Posterior cingulate gyrus (tissue), 11 donors: Measurements from ENCODE around the gene MTCP1.
A peak's percentile ranks its signal among the peaks of the same experiment; 100 is the strongest.

Experiments used
- DNase-seq, 10 donors: peaks; one replicate each; pipeline versions ENCODE4 v3.0.0 to v3.0.0-alpha.2; 2020 to 2021; ENCODE audit warnings: mixed read lengths in 3 of 10
- intact Hi-C: fragments of 100-400 bp; cut with DNase I; formaldehyde crosslinking; loops from one replicate; pipeline ENCODE4 v1.15.1; 2023

The MTCP1 gene, protein sequence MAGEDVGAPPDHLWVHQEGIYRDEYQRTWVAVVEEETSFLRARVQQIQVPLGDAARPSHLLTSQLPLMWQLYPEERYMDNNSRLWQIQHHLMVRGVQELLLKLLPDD

DNA sequence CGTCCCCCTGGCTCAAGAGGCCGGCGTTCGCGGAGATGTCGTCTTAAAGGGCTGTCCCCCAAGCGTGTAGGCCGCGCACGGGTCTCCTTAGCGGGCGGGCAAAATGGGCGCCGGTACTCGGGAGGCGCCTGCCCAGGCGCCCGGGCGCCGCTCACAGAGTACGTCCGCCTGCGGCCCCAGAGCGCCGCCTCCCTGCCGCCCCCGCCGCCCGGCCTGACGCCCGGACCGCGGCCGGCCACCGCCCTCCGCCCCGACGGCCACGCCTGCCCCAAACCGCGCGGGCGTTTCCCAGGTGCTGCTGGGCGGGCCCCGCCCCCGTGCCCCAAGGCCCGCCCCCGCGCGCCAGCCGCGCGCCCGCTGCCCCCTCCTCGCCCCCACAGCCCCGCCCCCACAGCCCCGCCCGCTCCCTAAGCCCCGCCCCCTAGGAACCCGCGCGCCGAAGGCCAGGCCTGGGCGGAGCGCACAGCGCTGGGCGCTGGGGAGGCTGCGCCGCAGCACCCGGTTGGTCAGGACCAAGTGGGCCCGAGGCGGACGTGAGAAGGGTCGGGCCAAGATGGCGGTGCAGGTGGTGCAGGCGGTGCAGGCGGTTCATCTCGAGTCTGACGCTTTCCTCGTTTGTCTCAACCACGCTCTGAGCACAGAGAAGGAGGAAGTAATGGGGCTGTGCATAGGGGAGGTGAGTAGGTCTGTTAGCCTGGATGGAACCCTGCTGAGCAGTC is at the start of gene MTCP1, which contains the start of the genes BRCC3 and CMC4:
MTCP1 (minus strand) TSS at position 162 of the 719 bp plus-strand sequence. CDS start 5,126 bp downstream, outside the sequence.
BRCC3 (plus strand) TSS at position 534 of the 719 bp plus-strand sequence; CDS start at position 554, 20 bp downstream.
CMC4 (minus strand) TSS at position 162 of the 719 bp plus-strand sequence. CDS start 7,113 bp downstream, outside the sequence.
- intact Hi-C loops = loop anchor here (5.0 to 10.0 kb wide), 2 partner anchors 44 to 144 kb away; partner anchors contain the start of genes FUNDC2 and VBP1
- DNase-seq = peak; percentile 63 to 97 (median 76)

DNA sequence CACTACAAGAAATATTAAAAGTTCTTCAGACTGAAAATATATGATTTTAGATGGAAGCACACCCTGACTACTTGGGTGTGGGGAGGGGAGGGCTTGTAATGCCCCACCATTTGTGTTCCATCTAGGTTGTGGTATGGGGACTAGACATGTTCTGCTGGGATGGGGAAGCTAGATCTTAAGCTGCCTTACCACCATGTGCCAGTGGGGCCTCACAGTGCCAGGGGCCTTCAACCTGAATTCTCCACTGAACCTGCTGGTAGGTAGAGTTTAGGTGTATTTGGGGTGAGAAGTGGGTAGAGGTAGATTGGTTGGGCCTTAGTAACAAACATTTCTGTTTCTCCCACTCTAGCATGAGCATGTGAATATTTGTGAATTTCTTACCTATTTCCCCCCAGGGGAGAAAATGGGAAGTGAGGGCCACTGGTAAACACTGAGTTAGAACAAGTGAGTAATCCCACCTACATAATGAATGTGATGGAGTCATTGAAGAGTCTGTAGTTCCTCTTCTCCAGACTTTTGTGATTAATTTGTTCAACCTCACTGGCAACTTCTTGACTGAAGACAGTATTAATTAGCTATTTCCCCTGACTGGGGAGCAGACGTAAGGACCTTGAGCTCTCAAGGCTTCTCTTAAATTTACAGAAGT is 44.4 kb upstream of the MTCP1 start:
- intact Hi-C loops = no loop called here
- DNase-seq = no peak

DNA sequence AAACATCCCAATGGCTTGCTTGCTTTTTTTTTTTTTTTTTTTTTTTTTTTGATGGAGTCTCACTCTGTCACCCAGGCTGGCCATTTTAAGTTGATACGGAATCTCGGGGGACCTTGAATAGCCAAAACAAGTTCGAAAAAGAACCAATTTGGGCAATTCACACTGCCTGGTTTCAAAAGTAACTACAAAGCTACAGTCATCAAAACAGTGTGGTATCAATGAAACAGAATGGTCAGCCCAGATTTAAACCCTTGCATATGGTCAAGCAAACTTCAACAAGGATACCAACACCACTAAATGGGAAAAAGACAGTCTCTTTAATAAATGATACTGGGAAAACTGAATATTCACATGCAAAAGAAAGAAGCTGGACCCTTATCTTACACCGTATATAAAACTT is 42.2 kb upstream of the MTCP1 start:
- DNase-seq = no peak
- intact Hi-C loops = no loop called here

DNA sequence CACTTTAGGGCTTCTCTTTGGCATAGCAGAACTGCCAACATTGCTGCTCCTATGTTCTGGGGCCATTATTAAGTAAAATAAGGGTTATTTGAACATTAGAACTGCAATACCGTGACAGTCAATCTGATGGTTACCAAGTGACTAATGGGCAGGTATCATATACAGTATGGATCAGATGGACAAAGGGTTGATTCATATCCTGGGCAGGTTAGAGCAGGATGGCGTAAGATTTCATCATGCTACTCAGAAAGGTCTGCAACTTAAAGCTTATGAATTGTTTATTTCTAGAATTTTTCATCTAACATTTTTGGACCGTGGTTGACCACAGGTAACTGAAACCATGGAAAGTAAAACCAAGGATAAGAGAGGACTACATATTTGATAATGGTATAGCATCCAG is 41.2 kb upstream of the MTCP1 start:
- intact Hi-C loops = no loop called here
- DNase-seq = no peak

DNA sequence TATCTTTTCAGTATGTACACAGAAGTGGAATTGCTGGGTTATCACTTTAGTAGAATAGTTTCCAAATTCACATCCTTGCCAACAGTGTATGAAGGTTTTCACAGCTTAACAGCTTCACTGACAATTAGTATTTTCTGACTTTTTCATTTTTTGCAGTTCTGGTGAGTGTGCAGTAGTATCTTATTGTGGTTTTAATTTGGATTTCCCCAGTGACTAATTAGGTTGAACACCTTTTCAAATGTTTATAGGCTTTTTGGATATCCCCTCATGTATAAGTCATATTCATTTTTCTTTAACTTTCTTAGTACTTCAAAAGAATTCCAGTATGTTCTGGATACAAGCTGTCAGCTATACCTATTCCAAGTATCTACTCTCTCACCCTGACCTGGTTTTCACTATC is 37.5 kb upstream of the MTCP1 start:
- no peak for DNase-seq
- intact Hi-C loops = no loop called here

DNA sequence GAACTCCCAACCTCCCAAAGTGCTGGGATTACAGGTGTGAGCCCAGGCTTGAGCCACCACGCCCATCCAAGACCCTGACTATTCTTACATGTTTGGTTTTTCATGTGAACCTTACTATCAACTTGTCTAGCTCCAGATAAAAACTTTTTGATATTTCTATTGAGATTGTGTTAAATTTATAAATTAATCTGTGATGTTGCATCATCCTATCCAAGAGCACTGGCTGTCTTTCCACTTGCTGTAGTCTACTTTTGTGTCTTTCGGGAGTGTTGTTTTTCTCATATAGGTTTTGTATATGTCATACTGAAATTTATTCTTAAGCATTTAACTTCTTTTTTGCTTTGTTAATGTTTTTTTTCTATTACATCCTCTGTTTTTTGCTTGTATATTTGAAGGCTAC is 35.0 kb upstream of the MTCP1 start:
- intact Hi-C loops = no loop called here
- DNase-seq = no peak

DNA sequence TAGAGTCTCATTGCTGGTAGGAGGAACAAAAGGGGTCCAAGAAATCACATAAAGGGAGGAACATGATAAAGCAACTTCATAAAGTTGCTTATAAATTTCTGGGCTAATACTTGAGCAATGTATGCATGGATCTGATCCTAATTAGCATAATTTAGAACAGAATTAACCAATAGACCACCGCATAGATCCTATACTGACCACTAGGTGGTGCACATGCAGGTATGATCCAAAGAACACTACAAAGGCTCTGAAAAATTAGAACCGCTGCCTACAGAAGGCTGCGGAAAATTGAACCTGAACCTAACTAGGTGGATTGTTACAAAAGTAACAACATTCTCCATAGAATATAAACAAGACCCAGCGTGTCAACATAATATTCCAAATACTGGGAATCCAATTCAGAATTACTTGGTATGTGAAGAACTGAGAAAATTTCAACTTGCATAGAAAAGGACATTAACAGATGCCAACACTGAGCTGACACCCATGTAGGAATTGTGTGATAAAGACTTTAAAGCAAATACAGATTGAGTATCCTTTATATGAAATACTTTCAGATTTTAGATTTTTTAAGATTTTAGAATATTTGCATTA is 23.6 kb upstream of the MTCP1 start:
- intact Hi-C loops = no loop called here
- DNase-seq = no peak

DNA sequence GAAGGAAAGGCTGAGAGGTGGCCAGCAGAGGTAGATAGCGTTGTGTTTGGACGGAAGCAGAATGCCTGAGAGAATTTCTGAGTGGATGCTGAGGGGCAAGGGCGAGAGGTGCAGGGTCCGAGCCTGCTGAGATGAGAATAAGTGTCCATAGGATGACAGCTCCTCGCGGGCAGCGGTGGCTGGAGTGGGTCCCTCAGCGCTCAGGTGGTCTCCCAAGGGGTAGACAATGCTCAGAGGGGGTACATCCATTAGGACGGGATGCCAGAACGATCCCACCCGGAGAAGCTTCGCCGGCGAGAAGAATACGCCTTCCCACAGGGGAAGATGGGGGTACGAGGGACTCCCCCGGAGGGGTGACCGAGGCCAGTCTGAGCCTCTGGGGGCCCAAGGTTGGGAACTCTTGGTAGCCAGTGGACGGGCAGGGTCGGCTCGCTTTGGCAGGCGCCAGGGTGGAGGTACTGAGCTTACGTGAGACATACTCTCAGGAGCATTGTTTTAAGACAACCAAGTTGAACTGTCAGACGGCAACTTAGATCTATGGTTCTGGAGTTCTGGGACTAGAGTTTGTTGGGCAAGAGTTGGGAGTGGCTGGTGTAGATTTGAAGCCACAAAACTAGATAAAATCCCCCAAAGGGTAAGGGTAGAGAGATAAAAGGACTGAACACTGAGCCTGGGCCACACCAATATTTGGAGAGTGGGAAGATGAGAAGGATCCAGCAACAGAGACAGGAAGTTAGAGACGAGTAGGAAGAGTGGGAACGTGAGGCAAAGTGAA is 16.2 kb upstream of the MTCP1 start:
- peak in 2 of 10 donors; percentile 67 to 79 for DNase-seq
- intact Hi-C loops = no loop called here

DNA sequence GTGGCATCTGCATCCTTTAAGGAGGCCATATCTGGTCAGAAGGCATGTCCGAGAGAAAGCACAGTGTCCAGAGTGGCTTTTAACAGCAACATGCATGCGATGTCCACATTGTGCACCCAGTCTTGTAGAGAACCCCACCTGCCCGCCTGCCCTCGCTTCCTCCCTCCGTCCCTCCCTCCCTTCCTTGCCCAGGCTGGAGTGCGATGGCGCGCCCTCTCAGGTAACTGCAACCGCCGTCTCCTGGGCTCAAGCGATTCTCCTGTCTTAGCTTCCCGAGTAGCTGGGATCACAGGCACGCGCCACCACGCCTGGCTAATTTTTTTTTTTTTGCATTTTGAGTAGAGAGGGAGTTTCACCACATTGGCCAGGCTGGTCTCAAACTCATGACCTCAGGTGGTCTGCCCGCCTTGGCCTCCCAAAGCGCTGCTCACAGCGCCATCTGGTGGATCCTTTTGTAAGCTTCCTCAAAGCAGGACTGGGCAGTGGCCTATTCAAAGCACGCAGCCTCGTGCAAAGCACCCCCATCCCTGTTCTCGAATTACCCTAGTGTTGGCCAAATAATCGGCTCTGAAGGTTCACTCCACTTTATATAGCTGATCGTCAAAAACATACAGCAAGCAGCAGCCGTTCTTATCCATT is 15.4 kb upstream of the MTCP1 start:
- intact Hi-C loops = no loop called here

DNA sequence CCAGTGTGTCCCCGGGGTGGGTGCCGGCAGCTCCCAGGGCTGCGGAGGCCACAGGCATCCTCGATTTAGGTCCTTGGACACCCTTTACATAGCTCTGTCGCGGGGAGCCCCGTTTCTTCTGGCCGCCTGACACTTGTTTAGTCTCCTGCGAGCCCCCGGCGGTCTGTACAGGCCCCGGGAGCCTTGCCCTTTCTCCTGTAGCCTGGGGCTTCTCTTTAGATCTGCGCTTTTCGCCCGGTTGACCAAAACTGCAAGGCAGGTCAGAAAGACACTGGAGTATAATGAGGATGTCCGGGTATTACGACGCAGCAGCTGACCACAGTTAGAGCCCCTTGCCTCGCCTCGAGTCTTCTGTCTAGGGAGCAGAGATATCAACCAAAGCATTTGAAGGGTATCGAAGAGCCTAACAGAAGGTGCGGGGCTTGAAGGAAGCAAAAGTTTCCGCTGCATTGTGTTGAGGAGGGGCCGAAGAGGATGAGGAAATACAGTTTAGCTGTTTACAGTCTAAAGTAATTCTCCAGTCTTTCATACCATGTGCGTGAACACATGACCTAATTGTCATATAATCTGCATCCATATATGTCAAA is 851 bp upstream of the MTCP1 start:
- DNase-seq = peak in 3 of 10 donors; percentile 13 to 74 (median 13)
- intact Hi-C loops = loop anchor here (5.0 to 10.0 kb wide), 2 partner anchors 44 to 143 kb away; partner anchors contain the start of genes FUNDC2 and VBP1

More for the DNA sequence above, 15.4 kb upstream of the MTCP1 start:
- peak in 2 of 10 donors; percentile 20 to 82 for DNase-seq

DNA sequence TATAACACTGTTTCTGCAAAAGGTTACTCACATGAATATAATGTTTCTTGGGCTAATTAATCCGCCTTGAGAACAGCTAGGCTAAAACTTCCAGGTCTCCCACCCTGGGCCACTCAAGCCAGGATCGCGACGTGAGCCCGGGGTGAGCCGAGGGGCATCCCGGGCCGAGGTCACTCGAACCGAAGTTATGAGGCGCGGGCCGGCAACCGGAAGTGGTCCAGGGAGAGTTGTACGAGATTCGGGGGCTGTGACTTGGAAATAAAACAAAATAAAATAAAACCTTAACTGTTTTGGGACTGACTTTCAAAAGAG is 317 bp downstream of the MTCP1 start:
- DNase-seq = peak in 2 of 10 donors; percentile 18 to 72
- intact Hi-C loops = loop anchor here (5.0 to 10.0 kb wide), 2 partner anchors 43 to 144 kb away; partner anchors contain the start of genes FUNDC2 and VBP1

DNA sequence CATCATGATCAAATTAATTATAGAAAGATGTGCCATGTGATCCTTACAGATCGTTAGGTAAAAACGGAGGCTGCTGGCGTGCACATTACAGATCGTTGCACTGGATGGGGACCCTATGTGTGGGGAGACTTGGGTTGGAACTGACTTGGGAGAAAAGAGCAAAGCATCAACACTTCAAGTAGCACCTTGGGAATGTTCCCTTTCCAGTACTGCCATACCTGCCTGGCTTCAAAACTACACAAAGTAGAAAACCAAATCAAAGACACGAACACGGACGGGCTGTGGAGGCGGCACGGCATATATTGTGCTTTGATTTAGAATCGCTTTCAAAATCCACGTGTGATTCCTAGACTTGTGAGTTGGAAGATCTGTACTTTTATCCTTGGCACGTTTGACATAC is 898 bp downstream of the MTCP1 start:
- DNase-seq = no peak
- intact Hi-C loops = loop anchor here (5.0 to 10.0 kb wide), 2 partner anchors 43 to 145 kb away; partner anchors contain the start of genes FUNDC2 and VBP1

DNA sequence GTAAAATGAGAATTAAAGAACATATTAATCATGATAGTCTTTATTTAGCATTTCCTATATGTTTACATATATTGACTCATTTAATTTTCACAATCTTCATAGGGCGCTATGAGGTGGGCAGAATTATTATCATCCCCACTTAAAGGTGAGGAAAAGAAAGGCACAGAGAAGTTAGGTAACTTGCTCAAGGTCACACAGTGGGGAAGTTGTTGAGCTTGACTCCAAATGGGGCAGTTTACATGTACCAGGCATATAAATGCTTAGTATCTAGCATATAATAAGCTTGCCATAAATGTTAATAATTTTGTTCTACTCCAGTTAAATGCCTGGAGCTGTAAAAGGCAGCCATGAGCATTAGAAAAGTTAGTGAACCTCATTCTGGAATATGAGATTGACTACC is 1.5 kb downstream of the MTCP1 start:
- DNase-seq = no peak
- intact Hi-C loops = no loop called here

DNA sequence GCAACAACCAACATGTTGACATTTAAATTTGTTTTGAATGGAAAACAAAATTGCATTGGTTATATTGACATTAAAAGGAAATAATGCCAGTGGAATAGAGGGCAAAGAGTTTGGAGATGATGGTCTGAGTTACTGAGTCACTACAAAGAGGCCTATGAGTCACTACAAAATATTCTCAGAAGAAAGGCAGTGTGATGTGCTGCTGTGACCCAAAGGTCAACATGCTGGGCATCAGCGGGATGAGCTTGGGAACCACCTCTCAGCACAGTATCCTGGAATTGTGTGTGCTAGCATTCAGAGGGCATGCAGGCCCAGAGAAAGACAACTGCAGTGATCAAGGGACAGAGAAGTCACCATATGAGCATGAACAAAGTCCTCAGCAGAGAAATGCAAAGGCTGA is 2.8 kb downstream of the MTCP1 start:
- no peak for DNase-seq
- intact Hi-C loops = no loop called here

DNA sequence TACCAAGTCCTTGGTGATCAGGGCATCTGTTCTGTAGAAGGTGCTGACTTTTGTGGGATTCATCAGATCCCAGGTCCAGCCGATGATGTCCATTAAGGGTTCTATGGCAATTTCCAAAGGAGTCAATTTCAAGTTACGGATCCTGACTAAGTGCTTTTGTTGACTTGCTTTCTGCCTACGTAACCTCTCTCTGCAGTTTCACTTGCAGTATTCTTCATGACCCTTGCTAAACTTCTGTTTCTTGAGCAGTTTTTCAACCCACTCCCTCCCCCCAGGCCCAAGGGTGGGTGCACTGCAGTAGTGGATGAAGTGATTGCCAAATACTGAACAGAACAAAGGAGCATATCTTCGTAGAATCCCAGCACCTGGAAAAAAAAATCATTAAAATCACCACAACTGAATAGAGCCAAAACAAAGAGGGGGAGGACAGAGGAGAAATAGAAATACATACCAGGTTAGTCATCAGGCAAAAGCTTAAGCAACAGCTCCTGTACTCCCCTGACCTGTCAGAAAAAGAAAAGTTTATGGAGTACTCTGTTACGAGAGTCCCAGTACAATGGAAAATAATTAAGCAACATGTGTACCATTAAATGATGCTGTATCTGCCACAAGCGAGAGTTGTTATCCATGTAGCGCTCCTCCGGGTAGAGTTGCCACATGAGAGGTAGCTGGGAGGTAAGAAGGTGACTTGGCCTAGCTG is 5.8 kb downstream of the MTCP1 start:
- DNase-seq = no peak
- intact Hi-C loops = no loop called here

DNA sequence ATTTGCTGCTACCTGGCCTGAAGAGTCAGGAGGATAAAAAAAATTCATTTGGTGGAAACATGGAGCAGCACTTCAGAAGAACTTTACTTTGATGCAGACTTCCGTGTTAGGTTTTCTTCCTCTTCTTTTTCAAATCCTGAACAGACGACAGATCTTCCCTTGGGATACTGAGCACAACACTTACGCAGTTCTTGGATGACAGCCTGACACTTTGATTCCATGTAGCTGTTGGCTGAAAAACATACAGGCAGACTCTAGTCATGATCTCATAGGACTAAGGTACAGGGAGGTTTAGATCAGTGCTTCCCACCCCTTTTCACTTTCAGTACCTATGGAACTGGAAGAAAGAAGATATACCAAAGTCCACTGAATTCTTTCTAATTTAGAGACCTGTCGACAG is 9.2 kb downstream of the MTCP1 start:
- DNase-seq = no peak
- intact Hi-C loops = no loop called here

DNA sequence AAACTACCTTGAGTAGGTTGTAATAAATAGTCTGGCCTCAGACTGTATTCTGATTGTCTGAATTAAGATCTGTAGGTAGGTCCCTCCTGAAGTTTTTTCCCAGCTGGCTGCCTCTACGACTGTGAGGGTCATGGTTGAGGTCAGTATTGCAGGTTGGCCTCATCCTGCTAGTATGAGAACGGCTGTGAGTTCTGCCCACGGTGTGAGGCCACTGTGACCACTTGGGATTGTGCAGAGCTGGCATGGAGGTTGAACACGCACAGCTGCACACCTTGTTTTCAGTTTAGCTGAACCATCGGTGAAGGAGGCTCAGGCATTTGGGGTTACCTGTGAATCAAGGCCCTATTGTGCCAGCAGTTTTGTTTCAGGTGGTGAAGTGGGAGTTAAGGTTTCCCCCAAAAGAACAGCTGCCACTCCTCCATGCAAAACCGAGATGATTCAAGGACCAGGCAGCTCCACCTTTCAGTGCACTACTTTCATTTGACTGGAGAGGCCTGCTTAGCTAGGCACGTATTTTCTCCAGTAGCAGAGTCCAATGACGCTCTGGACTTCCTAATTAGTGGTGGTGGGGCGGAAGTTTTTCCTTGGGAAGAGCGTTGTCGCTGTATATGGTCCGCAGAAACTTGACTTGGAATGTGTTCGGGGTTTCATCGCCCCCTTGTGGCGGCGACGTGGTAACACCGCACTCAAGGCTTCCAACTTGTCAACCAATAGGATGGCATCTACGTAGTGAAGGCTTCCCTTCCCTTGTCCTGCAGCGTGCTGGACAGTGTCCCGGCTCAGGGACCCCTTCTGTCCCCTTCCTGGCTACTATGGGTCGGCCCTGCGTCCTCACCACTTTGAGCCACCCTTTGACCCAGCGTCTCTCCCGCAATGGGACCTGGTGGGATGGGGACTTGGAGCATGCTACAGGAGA is 13.8 kb downstream of the MTCP1 start:
- intact Hi-C loops = loop anchor here (2.0 kb wide), 1 partner anchor 76 kb away; no protein-coding TSS in a partner anchor
- DNase-seq = peak in 9 of 10 donors; percentile 17 to 93 (median 50)

DNA sequence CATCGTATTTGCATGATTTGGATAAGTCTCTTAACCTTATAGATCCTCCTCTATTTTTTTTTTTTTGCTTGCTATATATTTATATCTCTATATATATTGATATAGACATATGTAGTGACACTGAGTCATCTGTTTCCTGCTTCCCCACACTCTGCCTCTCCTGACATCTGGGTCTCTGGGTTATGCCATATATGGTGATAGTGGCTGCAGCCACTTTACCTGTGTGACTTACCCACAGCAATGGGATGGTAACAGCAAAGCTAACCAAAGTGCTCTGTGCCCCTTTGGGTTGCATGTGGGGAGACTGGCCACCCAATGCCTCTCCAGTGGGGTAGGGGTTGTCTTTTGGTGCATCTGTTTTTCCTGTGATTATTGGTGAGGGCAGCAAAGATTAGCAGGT is 14.5 kb downstream of the MTCP1 start:
- DNase-seq = no peak
- intact Hi-C loops = loop anchor here (2.0 kb wide), 1 partner anchor 76 kb away; no protein-coding TSS in a partner anchor
